ENCODE measurements around the gene GUK1. TPM values are rescaled to one million over a fixed set of nuclear protein-coding genes. Genes with fewer than 3 reads are reported as not detected.
"Not testable (repeated sequence)": the region's sequence is repeated elsewhere in the genome, so short reads cannot be mapped to it uniquely, and the experiment has no call there.

The GUK1 gene
- polyA plus RNA-seq, 1 donor from 2014 or later, result 502 TPM

DNA sequence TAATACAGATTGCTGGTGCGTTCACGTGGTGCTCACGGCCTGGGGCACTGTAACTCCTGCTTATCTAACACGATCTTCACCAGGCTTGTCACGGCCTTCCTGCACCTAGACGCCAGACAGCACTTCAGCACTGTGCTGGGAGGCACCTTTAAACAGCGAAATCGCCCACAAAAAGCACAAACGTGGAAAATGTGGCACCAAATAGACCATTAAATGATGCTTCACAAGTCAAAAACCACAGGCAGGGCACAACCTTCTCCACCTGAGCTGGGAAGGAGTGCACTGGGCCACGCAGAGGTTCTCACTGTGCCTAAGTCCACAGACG lies 45.5 kb downstream of the GUK1 start:
- Histone ChIP-seq H3K27me3 (ENCODE audit: insufficient read depth, low read depth, low read length) (no peaks in the 10 kb centered on the region), H3K4me3 (ENCODE audit: low read length) (no peak overlapping the region), H3K36me3 (ENCODE audit: insufficient read depth, low read length) (no peaks in the 10 kb centered on the region), H3K9me3 (ENCODE audit: low read length) (peaks cover 3% of the 10 kb centered on the region), H3K4me2 (ENCODE audit: low read length) (no peak overlapping the region), H4K20me1 (ENCODE audit: insufficient read depth) (no peaks in the 10 kb centered on the region), H3K79me2 (replicated peaks; ENCODE audit: insufficient read depth, low read length) (no peaks in the 10 kb centered on the region), H3K9me2 (ENCODE audit: insufficient read depth, low read length) (no peaks in the 10 kb centered on the region), H3K27ac (ENCODE audit: low read length) (no peak overlapping the region), H3F3A (ENCODE audit: insufficient read depth, low read length, poor library complexity, severe bottlenecking) (no peaks in the 10 kb centered on the region), H3K9ac (ENCODE audit: low read length) (no peak overlapping the region), H2AFZ (ENCODE audit: low read depth, low read length) (no peak overlapping the region)
- no peak for TF ChIP-seq SMC3 (conservative IDR thresholded peaks at IDR 0.05; ENCODE audit: poor library complexity)
- no peak for TF ChIP-seq EZH2 (IDR thresholded peaks at IDR 0.05; ENCODE audit: borderline replicate concordance, insufficient read depth, low read length, poor library complexity, severe bottlenecking)

- H3K9me3 ChIP-seq (ENCODE audit: low read length); H3K27ac ChIP-seq (ENCODE audit: low read length); H3K9me2 ChIP-seq (ENCODE audit: insufficient read depth, low read length); H3K4me2 ChIP-seq (ENCODE audit: low read length); H3K79me2 ChIP-seq (replicated peaks; ENCODE audit: insufficient read depth, low read length); H3K36me3 ChIP-seq (ENCODE audit: insufficient read depth, low read length); H2AFZ ChIP-seq (ENCODE audit: low read depth, low read length); H3K4me3 ChIP-seq (ENCODE audit: low read length); H3K27me3 ChIP-seq (ENCODE audit: insufficient read depth, low read depth, low read length); H3K9ac ChIP-seq (ENCODE audit: low read length); H3F3A ChIP-seq (ENCODE audit: insufficient read depth, low read length, poor library complexity, severe bottlenecking); H4K20me1 ChIP-seq (ENCODE audit: insufficient read depth): not testable (repeated sequence)
These were observed 48.2 kb downstream of the GUK1 start for GRCh38 chr1:228188249-228188648.

DNA sequence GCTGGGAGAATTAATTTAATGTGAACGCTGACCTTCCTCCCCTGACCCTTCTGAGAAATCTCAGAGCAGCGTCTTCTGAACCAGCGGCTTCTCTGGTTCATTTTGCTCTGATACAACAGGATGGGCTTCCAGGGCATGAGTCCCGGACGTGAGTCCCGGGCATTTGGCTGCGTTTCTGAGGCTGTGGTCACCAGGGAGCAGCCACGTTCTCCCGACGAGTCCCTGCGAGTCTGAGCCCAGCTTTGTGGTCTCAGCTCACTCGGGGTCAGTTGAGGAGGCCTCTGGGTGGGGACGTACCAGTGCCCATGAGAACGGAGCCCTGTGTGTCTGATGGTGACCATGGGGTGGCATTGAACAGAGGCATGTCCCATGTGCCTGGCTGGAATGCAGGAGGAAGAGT lies 50.1 kb downstream of the GUK1 start:
- H3K9ac ChIP-seq (ENCODE audit: low read length), result no peak overlapping the region
- no peak overlapping the region for H2AFZ ChIP-seq (ENCODE audit: low read depth, low read length)
- no peaks in the 10 kb centered on the region for H3F3A ChIP-seq (ENCODE audit: insufficient read depth, low read length, poor library complexity, severe bottlenecking)
- H3K27me3 ChIP-seq (ENCODE audit: insufficient read depth, low read depth, low read length), result no peaks in the 10 kb centered on the region
- no peaks in the 10 kb centered on the region for H3K9me2 ChIP-seq (ENCODE audit: insufficient read depth, low read length)
- H4K20me1 ChIP-seq (ENCODE audit: insufficient read depth), result no peaks in the 10 kb centered on the region
- H3K9me3 ChIP-seq (ENCODE audit: low read length), result peaks cover 7% of the 10 kb centered on the region
- no peaks in the 10 kb centered on the region for H3K79me2 ChIP-seq (replicated peaks; ENCODE audit: insufficient read depth, low read length)
- TF ChIP-seq MXI1 (conservative IDR thresholded peaks at IDR 0.05; ENCODE audit: poor library complexity, severe bottlenecking) (no peak), REST (IDR thresholded peaks at IDR 0.05; ENCODE audit: borderline replicate concordance) (no peak), SMC3 (conservative IDR thresholded peaks at IDR 0.05; ENCODE audit: poor library complexity) (no peak), TAF1 (IDR thresholded peaks at IDR 0.05; ENCODE audit: low read depth) (no peak), EP300 (conservative IDR thresholded peaks at IDR 0.05; ENCODE audit: poor library complexity, severe bottlenecking) (no peak), RAD21 (conservative IDR thresholded peaks at IDR 0.05) (no peak), EZH2 (IDR thresholded peaks at IDR 0.05; ENCODE audit: borderline replicate concordance, insufficient read depth, low read length, poor library complexity, severe bottlenecking) (no peak), POLR2AphosphoS5 (IDR thresholded peaks at IDR 0.05) (no peak)
- TF ChIP-seq, protein P1, sequence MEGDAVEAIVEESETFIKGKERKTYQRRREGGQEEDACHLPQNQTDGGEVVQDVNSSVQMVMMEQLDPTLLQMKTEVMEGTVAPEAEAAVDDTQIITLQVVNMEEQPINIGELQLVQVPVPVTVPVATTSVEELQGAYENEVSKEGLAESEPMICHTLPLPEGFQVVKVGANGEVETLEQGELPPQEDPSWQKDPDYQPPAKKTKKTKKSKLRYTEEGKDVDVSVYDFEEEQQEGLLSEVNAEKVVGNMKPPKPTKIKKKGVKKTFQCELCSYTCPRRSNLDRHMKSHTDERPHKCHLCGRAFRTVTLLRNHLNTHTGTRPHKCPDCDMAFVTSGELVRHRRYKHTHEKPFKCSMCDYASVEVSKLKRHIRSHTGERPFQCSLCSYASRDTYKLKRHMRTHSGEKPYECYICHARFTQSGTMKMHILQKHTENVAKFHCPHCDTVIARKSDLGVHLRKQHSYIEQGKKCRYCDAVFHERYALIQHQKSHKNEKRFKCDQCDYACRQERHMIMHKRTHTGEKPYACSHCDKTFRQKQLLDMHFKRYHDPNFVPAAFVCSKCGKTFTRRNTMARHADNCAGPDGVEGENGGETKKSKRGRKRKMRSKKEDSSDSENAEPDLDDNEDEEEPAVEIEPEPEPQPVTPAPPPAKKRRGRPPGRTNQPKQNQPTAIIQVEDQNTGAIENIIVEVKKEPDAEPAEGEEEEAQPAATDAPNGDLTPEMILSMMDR (IDR thresholded peaks at IDR 0.05; ENCODE audit: poor library complexity, severe bottlenecking), result no peak
- H3K27ac ChIP-seq (ENCODE audit: low read length), result no peak overlapping the region
- no peak overlapping the region for H3K4me2 ChIP-seq (ENCODE audit: low read length)
- no peak overlapping the region for H3K4me3 ChIP-seq (ENCODE audit: low read length)
- H3K36me3 ChIP-seq (ENCODE audit: insufficient read depth, low read length), result no peaks in the 10 kb centered on the region
